Measurements from ENCODE around the gene EBF4. TPM values are rescaled to one million over a fixed set of nuclear protein-coding genes. Genes with fewer than 3 reads are reported as not detected.

Gene EBF4
- total and polyA plus RNA-seq, 2 of the 8 experiments (the other 6 are each of a cell fraction or from before 2014, with no cell fraction given), result 1.2 to 2.9 TPM

- Histone ChIP-seq H3K14ac (ENCODE audit: insufficient read length) (no peak overlapping the region), H2BK5ac (ENCODE audit: low read depth, low read length) (no peak overlapping the region), H2AFZ (ENCODE audit: low read length) (no peak overlapping the region), H3K56ac (replicated peaks; ENCODE audit: insufficient read length, low read depth, low read length) (no peak overlapping the region), H4K5ac (ENCODE audit: insufficient read length, low read depth, low read length) (no peak overlapping the region), H3K36me3 (ENCODE audit: control insufficient read depth in 2 of 4, insufficient read depth in 4 of 4, low read length in 3 of 4) (peaks cover 39 to 84% (median 67%) of the 10 kb centered on the region in 4 experiments), H3K4me3 (ENCODE audit: extremely low read depth in 1 of 4, insufficient read depth in 2 of 4, low read depth in 3 of 4, low read length in 4 of 4) (no peak overlapping the region), H3K9ac (replicated peaks in 1 of 4; ENCODE audit: extremely low read depth in 1 of 4, low read depth in 3 of 4, low read length in 3 of 4) (no peak overlapping the region), H2AK5ac (ENCODE audit: low read depth, low read length) (no peak overlapping the region), H3K27me3 (replicated peaks in 1 of 4; ENCODE audit: control insufficient read depth in 3 of 4, extremely low read depth in 1 of 4, insufficient read depth in 3 of 4, low read length in 3 of 4) (no peaks in the 10 kb centered on the region), H4K8ac (ENCODE audit: extremely low read depth, insufficient read depth, low read length) (peak overlapping the region; percentile 36; the same call in 1 of the 2 replicates), H3K27ac (ENCODE audit: low read depth, low read length) (no peak overlapping the region), H3K4me1 (replicated peaks in 1 of 4; ENCODE audit: control insufficient read depth in 3 of 4, insufficient read depth in 4 of 4, low read length in 3 of 4) (peaks cover 0 to 9% (median 3%) of the 10 kb centered on the region in 4 experiments; a peak in 6 of 7 replicates), H2BK20ac (ENCODE audit: low read length) (no peak overlapping the region), H2BK120ac (replicated peaks; ENCODE audit: low read depth, low read length) (no peak overlapping the region), H3K4ac (replicated peaks; ENCODE audit: insufficient read length, low read depth, low read length) (no peak overlapping the region), H2BK12ac (ENCODE audit: low read depth, low read length) (no peak overlapping the region), H3K4me2 (ENCODE audit: insufficient read depth in 1 of 2, low read depth in 2 of 2, low read length in 2 of 2) (no peak overlapping the region), H3K23me2 (ENCODE audit: low read depth, low read length) (peaks cover 8% of the 10 kb centered on the region; the same call in 1 of the 2 replicates), H4K20me1 (replicated peaks in 1 of 2; ENCODE audit: control insufficient read depth in 1 of 2, insufficient read depth in 2 of 2, low read length in 2 of 2) (peaks cover 34 to 43% of the 10 kb centered on the region in 2 experiments), H4K91ac (replicated peaks; ENCODE audit: insufficient read length, low read length) (no peak overlapping the region), H3K9me3 (ENCODE audit: insufficient read depth in 2 of 2, low read depth in 1 of 2, low read length in 1 of 2) (no peaks in the 10 kb centered on the region), H3K18ac (ENCODE audit: extremely low read depth, low read length) (no peak overlapping the region), H3K23ac (ENCODE audit: insufficient read length) (no peak overlapping the region), H3K79me1 (ENCODE audit: low read depth, low read length) (peaks cover 9% of the 10 kb centered on the region), H3K79me2 (ENCODE audit: control insufficient read depth in 1 of 2, insufficient read depth in 2 of 2, low read length in 2 of 2) (peaks cover 9 to 29% of the 10 kb centered on the region in 2 experiments), H2BK15ac (ENCODE audit: low read length) (no peak overlapping the region)
- CTCF ChIA-PET (ENCODE audit: partially characterized antibody), result interaction anchor here (1.0 to 1.3 kb wide), 2 partner anchors 12 to 186 kb away, joined by 3 to 5 read pairs; no protein-coding TSS in a partner anchor
- POLR2A ChIA-PET (ENCODE audit: partially characterized antibody), result interaction anchor here (0.8 to 28.5 kb wide), 9 partner anchors 10 to 196 kb away, joined by 3 to 463 read pairs (median 5); partner anchors contain the start of gene NOP56
- FAIRE-seq (no peak), DNase-seq (ENCODE audit: low read depth in 1 of 2, low spot score in 2 of 2) (peak in 1 of 2 experiments; percentile 52)
- WGBS, 2 experiments (ENCODE audit: extremely low coverage in 1 of 2, insufficient coverage in 1 of 2, insufficient read length in 1 of 2, insufficient replicate concordance in 2 of 2, low coverage in 1 of 2, low lambda C conversion rate in 2 of 2, missing lambda C conversion rate in 1 of 2), result 76% methylated on average over 13 of the region's 13 CpGs; no CpG with 5 or more reads in 1 of the 2 experiments
- no peak for TF ChIP-seq CBX8 (IDR thresholded peaks at IDR 0.05; ENCODE audit: borderline replicate concordance, low read depth, low read length)
- TF ChIP-seq RFX5 (IDR thresholded peaks at IDR 0.05; ENCODE audit: borderline replicate concordance, low read depth, low read length), result no peak
- TF ChIP-seq POLR2AphosphoS5 (IDR thresholded peaks at IDR 0.05; ENCODE audit: low read depth, low read length), result peak; percentile 83
- peak; percentile 74 to 81; a peak in 2 of 3 replicates for TF ChIP-seq POLR2A (IDR thresholded peaks at IDR 0.05; ENCODE audit: control extremely low read depth in 1 of 2, low read depth in 2 of 2, low read length in 2 of 2)
- TF ChIP-seq RNF2 (IDR thresholded peaks at IDR 0.05; ENCODE audit: borderline replicate concordance, low read depth, low read length, missing control alignments, poor library complexity, severe bottlenecking), result no peak
- TF ChIP-seq GABPA (IDR thresholded peaks at IDR 0.05; ENCODE audit: borderline replicate concordance, insufficient read depth, low read length), result no peak
- TF ChIP-seq EGR1 (IDR thresholded peaks at IDR 0.05; ENCODE audit: borderline replicate concordance, low read depth, low read length), result no peak
- no peak for TF ChIP-seq SP1 (IDR thresholded peaks at IDR 0.05; ENCODE audit: low read depth, low read length)
- no peak for TF ChIP-seq YY1 (IDR thresholded peaks at IDR 0.05; ENCODE audit: low read depth, low read length)
- TF ChIP-seq TCF12 (IDR thresholded peaks at IDR 0.05; ENCODE audit: low read depth, low read length), result no peak
- peak; percentile 31 for TF ChIP-seq TAF7 (optimal IDR thresholded peaks at IDR 0.05; ENCODE audit: borderline replicate concordance, low read depth, low read length)
Observed at GRCh38 chr20:2658414-2659354, 33.9 kb upstream of the EBF4 start.

Measured in H1 (cell line).